PC-9 (cell line): ENCODE results near the gene OGA. TPM values are rescaled to one million over a fixed set of nuclear protein-coding genes. Genes with fewer than 3 reads are reported as not detected.

Experiments used
- BruUV-seq: library from RNA; stranded (reverse); fragments of 400-500 nt; replicated peaks from 2 replicates; lab custom pipeline; 2021; lab: Mats Ljungman, UMichigan
- CTCF ChIA-PET: fragments of 300-600 bp; sonication (Branson Sonifier 250); formaldehyde crosslinking; loops from one replicate; lab custom pipeline; 2022; ENCODE audit warnings: antibody characterized with exemption; lab: Charles Lee
- POLR2A ChIA-PET: fragments of 300-600 bp; sonication (Branson Sonifier 250); formaldehyde crosslinking; loops from one replicate; lab custom pipeline; 2022; ENCODE audit warnings: antibody characterized with exemption; ENCODE audit not compliant: unreplicated experiment; lab: Charles Lee
- DNase-seq, 2 experiments: peaks; one replicate each; pipeline versions ENCODE4 v3.0.0 to v3.0.0-alpha.2; 2015 to 2022; ENCODE audit warnings: mixed read lengths in 1 of 2
- H2AFZ ChIP-seq: fragments of 200-600 bp; sonication (generic); 2 replicates; pipeline ENCODE4 v1.8.1; 2017; ENCODE audit warnings: antibody characterized with exemption
- H3F3A ChIP-seq: fragments of 200-600 bp; sonication (generic); 2 replicates; pipeline ENCODE4 v1.8.1; 2017; ENCODE audit warnings: antibody characterized with exemption, mild to moderate bottlenecking, low read depth; ENCODE audit not compliant: insufficient read depth
- H3K27ac ChIP-seq: fragments of 200-600 bp; sonication (generic); 2 replicates; pipeline ENCODE4 v1.6.1; 2016; ENCODE audit warnings: mixed run types
- H3K27me3 ChIP-seq: fragments of 200-600 bp; sonication (generic); 2 replicates; pipeline ENCODE4 v1.6.1; 2016; ENCODE audit warnings: low read depth, mixed run types; ENCODE audit not compliant: insufficient read depth
- H3K36me3 ChIP-seq: fragments of 200-600 bp; sonication (generic); 2 replicates; pipeline ENCODE4 v1.6.1; 2016; ENCODE audit warnings: low read depth, mixed run types
- H3K4me1 ChIP-seq: fragments of 200-600 bp; sonication (generic); replicated peaks from 2 replicates; pipeline ENCODE4 v1.6.1; 2016; ENCODE audit warnings: mixed run types; ENCODE audit not compliant: insufficient read depth
- H3K4me2 ChIP-seq: fragments of 200-600 bp; sonication (generic); 2 replicates; pipeline ENCODE4 v1.6.1; 2017; ENCODE audit warnings: mixed run types
- H3K4me3 ChIP-seq: fragments of 200-600 bp; sonication (generic); 2 replicates; pipeline ENCODE4 v1.6.1; 2016; ENCODE audit warnings: mixed run types
- H3K79me2 ChIP-seq: fragments of 200-600 bp; sonication (generic); 2 replicates; pipeline ENCODE4 v1.6.1; 2017; ENCODE audit warnings: low read depth, mixed run types
- H3K9me2 ChIP-seq: fragments of 200-600 bp; sonication (generic); 2 replicates; pipeline ENCODE4 v1.8.1; 2017; ENCODE audit warnings: mild to moderate bottlenecking; ENCODE audit not compliant: insufficient read depth
- H3K9me3 ChIP-seq: fragments of 200-600 bp; sonication (generic); 2 replicates; pipeline ENCODE4 v1.8.1; 2016; ENCODE audit warnings: low read depth; ENCODE audit not compliant: insufficient read depth
- H4K20me1 ChIP-seq: fragments of 200-600 bp; sonication (generic); 2 replicates; pipeline ENCODE4 v1.8.1; 2017; ENCODE audit not compliant: insufficient read depth
- CTCF ChIP-seq: fragments of 200-600 bp; sonication (generic); conservative IDR thresholded peaks from 2 replicates; pipeline ENCODE4 v1.6.1; 2017; ENCODE audit warnings: mixed run types, antibody characterized with exemption, mild to moderate bottlenecking, moderate library complexity
- EZH2 ChIP-seq: fragments of 200-600 bp; sonication (generic); IDR thresholded peaks from 2 replicates; pipeline ENCODE4 v1.8.0; 2017; ENCODE audit warnings: antibody characterized with exemption, low read depth
- intact Hi-C: fragments of 100-400 bp; cut with micrococcal nuclease; formaldehyde crosslinking; loops from one replicate; pipeline ENCODE4 v1.10.0; 2022; ENCODE audit not compliant: unreplicated experiment
- total RNA-seq: library from RNA; stranded (reverse); gene quantifications from 2 replicates; pipeline ENCODE4 v1.2.3, GENCODE V29; 2021

The OGA gene
- total RNA-seq, 1 experiment from 2014 or later: 82.0 TPM

GRCh38 chr10:101758858-101759257 lies 59.4 kb downstream of the OGA start:
- DNase-seq: no peak
- Histone ChIP-seq H3K27ac (no peak overlapping the region), H3K9me3 (no peaks in the 10 kb centered on the region), H3K79me2 (no peaks in the 10 kb centered on the region), H3K27me3 (no peaks in the 10 kb centered on the region), H3K4me3 (no peak overlapping the region), H3F3A (no peaks in the 10 kb centered on the region), H3K4me2 (no peak overlapping the region), H3K4me1 (no peaks in the 10 kb centered on the region), H2AFZ (no peak overlapping the region), H4K20me1 (no peaks in the 10 kb centered on the region), H3K9me2 (no peaks in the 10 kb centered on the region), H3K36me3 (no peaks in the 10 kb centered on the region)
- ChIA-PET CTCF (no interaction called here), POLR2A (no interaction called here)
- BruUV-seq: no TSS peak
- TF ChIP-seq CTCF (no peak), EZH2 (no peak)
- intact Hi-C loops: no loop called here

GRCh38 chr10:101752241-101752640 lies 66.0 kb downstream of the OGA start:
- TF ChIP-seq CTCF: no peak
- no peak for TF ChIP-seq EZH2
- Histone ChIP-seq H3K9me3 (no peaks in the 10 kb centered on the region), H3K4me1 (no peaks in the 10 kb centered on the region), H4K20me1 (no peaks in the 10 kb centered on the region), H3F3A (no peaks in the 10 kb centered on the region), H2AFZ (no peak overlapping the region), H3K36me3 (no peaks in the 10 kb centered on the region), H3K79me2 (no peaks in the 10 kb centered on the region), H3K9me2 (no peaks in the 10 kb centered on the region), H3K4me2 (no peak overlapping the region), H3K27me3 (peaks cover 4% of the 10 kb centered on the region; the same call in 1 of the 2 replicates), H3K4me3 (no peak overlapping the region), H3K27ac (no peak overlapping the region)
- intact Hi-C loops: no loop called here
- BruUV-seq: no TSS peak
- ChIA-PET POLR2A (no interaction called here), CTCF (no interaction called here)
- DNase-seq: no peak

- POLR2A ChIA-PET: no interaction called here
- no peak overlapping the region for H2AFZ ChIP-seq
Measured at GRCh38 chr10:101749047-101750016, 68.9 kb downstream of the OGA start.

More at GRCh38 chr10:101749047-101750016, 68.9 kb downstream of the OGA start:
- no peak overlapping the region for H3K27ac ChIP-seq
- intact Hi-C loops: no loop called here
- H3K79me2 ChIP-seq: no peaks in the 10 kb centered on the region
- TF ChIP-seq EZH2 (no peak), CTCF (no peak)
- no peaks in the 10 kb centered on the region for H3F3A ChIP-seq
- no peaks in the 10 kb centered on the region for H3K9me2 ChIP-seq
- no TSS peak for BruUV-seq
- CTCF ChIA-PET: no interaction called here
- no peak for DNase-seq
- no peaks in the 10 kb centered on the region for H4K20me1 ChIP-seq
- H3K9me3 ChIP-seq: no peaks in the 10 kb centered on the region
- H3K4me2 ChIP-seq: no peak overlapping the region
- no peak overlapping the region for H3K4me3 ChIP-seq
- no peaks in the 10 kb centered on the region for H3K36me3 ChIP-seq
- peaks cover 4% of the 10 kb centered on the region; the same call in 1 of the 2 replicates for H3K27me3 ChIP-seq
- H3K4me1 ChIP-seq: no peaks in the 10 kb centered on the region
